HEK293 (cell line): Measurements from ENCODE around the gene TCAF1.
A peak's percentile ranks its signal among the peaks of the same experiment; 100 is the strongest.

Experiments
- EGR2 ChIP-seq: fragments of 450-650 bp; formaldehyde crosslinking; IDR thresholded peaks from 2 replicates; pipeline ENCODE4 v1.5.1; 2016; ENCODE audit warnings: low read depth, missing biosample characterization, missing genetic modification characterization
- KLF16 ChIP-seq: fragments of 450-650 bp; formaldehyde crosslinking; IDR thresholded peaks from 2 replicates; pipeline ENCODE4 v1.5.1; 2017; ENCODE audit warnings: missing biosample characterization, missing genetic modification characterization
- KLF9 ChIP-seq: fragments of 450-650 bp; formaldehyde crosslinking; IDR thresholded peaks from 2 replicates; pipeline ENCODE4 v1.5.1; 2016; ENCODE audit warnings: missing biosample characterization, missing genetic modification characterization, low read depth
- PRDM4 ChIP-seq: fragments of 450-650 bp; formaldehyde crosslinking; IDR thresholded peaks from 2 replicates; pipeline ENCODE4 v1.5.1; 2017; ENCODE audit warnings: missing biosample characterization, missing genetic modification characterization
- REPIN1 ChIP-seq: fragments of 450-650 bp; formaldehyde crosslinking; IDR thresholded peaks from 2 replicates; pipeline ENCODE4 v1.5.1; 2017; ENCODE audit warnings: missing biosample characterization, missing genetic modification characterization, low read depth
- ZBTB17 ChIP-seq: fragments of 450-650 bp; formaldehyde crosslinking; IDR thresholded peaks from 2 replicates; pipeline ENCODE4 v1.5.1; 2016; ENCODE audit warnings: missing biosample characterization, missing genetic modification characterization
- ZBTB48 ChIP-seq: fragments of 450-650 bp; formaldehyde crosslinking; IDR thresholded peaks from 2 replicates; pipeline ENCODE4 v1.5.1; 2016; ENCODE audit warnings: missing biosample characterization, missing genetic modification characterization
- ZBTB8A ChIP-seq: fragments of 450-650 bp; formaldehyde crosslinking; IDR thresholded peaks from 2 replicates; pipeline ENCODE4 v1.5.1; 2016; ENCODE audit warnings: missing biosample characterization, missing genetic modification characterization
- ZFHX2 ChIP-seq: fragments of 450-650 bp; formaldehyde crosslinking; conservative IDR thresholded peaks from 2 replicates; pipeline ENCODE4 v1.5.1; 2016; ENCODE audit warnings: missing biosample characterization, missing genetic modification characterization
- ZFP37 ChIP-seq: fragments of 450-650 bp; formaldehyde crosslinking; IDR thresholded peaks from 2 replicates; pipeline ENCODE4 v1.5.1; 2016; ENCODE audit warnings: missing biosample characterization, missing genetic modification characterization
- ZNF112 ChIP-seq: fragments of 450-650 bp; formaldehyde crosslinking; IDR thresholded peaks from 2 replicates; pipeline ENCODE4 v1.5.0; 2017; ENCODE audit warnings: missing biosample characterization, missing genetic modification characterization
- ZNF341 ChIP-seq: fragments of 450-650 bp; formaldehyde crosslinking; IDR thresholded peaks from 2 replicates; pipeline ENCODE4; 2016; ENCODE audit warnings: low read depth, missing biosample characterization, missing genetic modification characterization
- ZNF416 ChIP-seq: fragments of 450-650 bp; formaldehyde crosslinking; IDR thresholded peaks from 2 replicates; pipeline ENCODE4 v1.5.1; 2016; ENCODE audit warnings: missing biosample characterization, missing genetic modification characterization
- ZNF423 ChIP-seq: fragments of 450-650 bp; formaldehyde crosslinking; IDR thresholded peaks from 2 replicates; pipeline ENCODE4 v1.5.1; 2016; ENCODE audit warnings: missing biosample characterization, missing genetic modification characterization
- ZNF549 ChIP-seq: fragments of 450-650 bp; IDR thresholded peaks from 2 replicates; pipeline ENCODE4 v1.5.1; 2018; ENCODE audit warnings: missing biosample characterization, missing genetic modification characterization, mild to moderate bottlenecking, inconsistent platforms, moderate library complexity
- ZNF580 ChIP-seq: fragments of 450-650 bp; formaldehyde crosslinking; IDR thresholded peaks from 2 replicates; pipeline ENCODE4 v1.5.1; 2016; ENCODE audit warnings: missing biosample characterization, missing genetic modification characterization
- ZNF610 ChIP-seq: fragments of 450-650 bp; formaldehyde crosslinking; IDR thresholded peaks from 2 replicates; pipeline ENCODE4 v1.5.1; 2016; ENCODE audit warnings: missing biosample characterization, missing genetic modification characterization, borderline replicate concordance
- ZNF792 ChIP-seq: fragments of 450-650 bp; formaldehyde crosslinking; IDR thresholded peaks from 2 replicates; pipeline ENCODE4 v1.5.1; 2016; ENCODE audit warnings: missing biosample characterization, missing genetic modification characterization
- TF ChIP-seq, protein P1 (sequence below): fragments of 450-650 bp; formaldehyde crosslinking; IDR thresholded peaks from 2 replicates; pipeline ENCODE4 v1.5.1; 2016; ENCODE audit warnings: missing biosample characterization, missing genetic modification characterization
- TF ChIP-seq, protein P2 (sequence below): sonication (generic); formaldehyde crosslinking; IDR thresholded peaks from 2 replicates; pipeline ENCODE4 v1.8.1; 2022; ENCODE audit warnings: mild to moderate bottlenecking, moderate library complexity, missing genetic modification reagents

The TCAF1 gene

GRCh38 chr7:143901668-143902331 is at the start of gene TCAF1 (continued):
- TF ChIP-seq, protein P1, sequence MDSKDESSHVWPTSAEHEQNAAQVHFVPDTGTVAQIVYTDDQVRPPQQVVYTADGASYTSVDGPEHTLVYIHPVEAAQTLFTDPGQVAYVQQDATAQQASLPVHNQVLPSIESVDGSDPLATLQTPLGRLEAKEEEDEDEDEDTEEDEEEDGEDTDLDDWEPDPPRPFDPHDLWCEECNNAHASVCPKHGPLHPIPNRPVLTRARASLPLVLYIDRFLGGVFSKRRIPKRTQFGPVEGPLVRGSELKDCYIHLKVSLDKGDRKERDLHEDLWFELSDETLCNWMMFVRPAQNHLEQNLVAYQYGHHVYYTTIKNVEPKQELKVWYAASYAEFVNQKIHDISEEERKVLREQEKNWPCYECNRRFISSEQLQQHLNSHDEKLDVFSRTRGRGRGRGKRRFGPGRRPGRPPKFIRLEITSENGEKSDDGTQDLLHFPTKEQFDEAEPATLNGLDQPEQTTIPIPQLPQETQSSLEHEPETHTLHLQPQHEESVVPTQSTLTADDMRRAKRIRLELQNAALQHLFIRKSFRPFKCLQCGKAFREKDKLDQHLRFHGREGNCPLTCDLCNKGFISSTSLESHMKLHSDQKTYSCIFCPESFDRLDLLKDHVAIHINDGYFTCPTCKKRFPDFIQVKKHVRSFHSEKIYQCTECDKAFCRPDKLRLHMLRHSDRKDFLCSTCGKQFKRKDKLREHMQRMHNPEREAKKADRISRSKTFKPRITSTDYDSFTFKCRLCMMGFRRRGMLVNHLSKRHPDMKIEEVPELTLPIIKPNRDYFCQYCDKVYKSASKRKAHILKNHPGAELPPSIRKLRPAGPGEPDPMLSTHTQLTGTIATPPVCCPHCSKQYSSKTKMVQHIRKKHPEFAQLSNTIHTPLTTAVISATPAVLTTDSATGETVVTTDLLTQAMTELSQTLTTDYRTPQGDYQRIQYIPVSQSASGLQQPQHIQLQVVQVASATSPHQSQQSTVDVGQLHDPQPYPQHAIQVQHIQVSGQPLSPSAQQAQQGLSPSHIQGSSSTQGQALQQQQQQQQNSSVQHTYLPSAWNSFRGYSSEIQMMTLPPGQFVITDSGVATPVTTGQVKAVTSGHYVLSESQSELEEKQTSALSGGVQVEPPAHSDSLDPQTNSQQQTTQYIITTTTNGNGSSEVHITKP (tag by site-specific recombination) = peak; percentile 93
- 0 out of 2 replicates have a peak, but pooled peaks have one; percentile 12 for TF ChIP-seq ZNF580 (tag by site-specific recombination)
- 0 out of 2 replicates have a peak, but pooled peaks have one; percentile 38 for TF ChIP-seq KLF16 (tag by site-specific recombination)
- TF ChIP-seq ZNF792 (tag by site-specific recombination) = 0 out of 2 replicates have a peak, but pooled peaks have one; percentile 37
- TF ChIP-seq, protein P2, sequence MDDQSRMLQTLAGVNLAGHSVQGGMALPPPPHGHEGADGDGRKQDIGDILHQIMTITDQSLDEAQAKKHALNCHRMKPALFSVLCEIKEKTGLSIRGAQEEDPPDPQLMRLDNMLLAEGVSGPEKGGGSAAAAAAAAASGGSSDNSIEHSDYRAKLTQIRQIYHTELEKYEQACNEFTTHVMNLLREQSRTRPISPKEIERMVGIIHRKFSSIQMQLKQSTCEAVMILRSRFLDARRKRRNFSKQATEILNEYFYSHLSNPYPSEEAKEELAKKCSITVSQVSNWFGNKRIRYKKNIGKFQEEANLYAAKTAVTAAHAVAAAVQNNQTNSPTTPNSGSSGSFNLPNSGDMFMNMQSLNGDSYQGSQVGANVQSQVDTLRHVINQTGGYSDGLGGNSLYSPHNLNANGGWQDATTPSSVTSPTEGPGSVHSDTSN = peak; percentile 19; the same call in 1 of the 2 replicates
- TF ChIP-seq ZBTB8A (tag by site-specific recombination) = peak; percentile 42; the same call in 1 of the 2 replicates
- 0 out of 2 replicates have a peak, but pooled peaks have one; percentile 31 for TF ChIP-seq ZNF610
- peak; percentile 62 for TF ChIP-seq ZBTB17 (tag by site-specific recombination)
- TF ChIP-seq EGR2 (tag by site-specific recombination) = peak; percentile 74
- TF ChIP-seq ZBTB48 (tag by site-specific recombination) = peak; percentile 79
- peak; percentile 90 for TF ChIP-seq KLF9 (tag by site-specific recombination)
- no peak for TF ChIP-seq ZNF416 (tag by site-specific recombination)
- 0 out of 2 replicates have a peak, but pooled peaks have one; percentile 37 for TF ChIP-seq REPIN1 (tag by site-specific recombination)
- TF ChIP-seq ZFP37 (tag by site-specific recombination) = 0 out of 2 replicates have a peak, but pooled peaks have one; percentile 76
- TF ChIP-seq ZFHX2 = peak; percentile 79
- TF ChIP-seq ZNF549 = no peak
- no peak for TF ChIP-seq ZNF112
- TF ChIP-seq ZNF423 (tag by site-specific recombination) = peak; percentile 26; the same call in 1 of the 2 replicates
- TF ChIP-seq ZNF341 (tag by site-specific recombination) = peak; percentile 94
- peak; percentile 8; the same call in 1 of the 2 replicates for TF ChIP-seq PRDM4 (tag by site-specific recombination)
